GM12878 (cell line): ENCODE data around the gene KLF11.
"Not testable (repeated sequence)": the region's sequence is repeated elsewhere in the genome, so short reads cannot be mapped to it uniquely, and the experiment has no call there.

ENCODE experiments used
- CREB1 ChIP-seq: IDR thresholded peaks from 2 replicates; pipeline ENCODE4 v1.6.1; 2012; ENCODE audit warnings: low read depth, mild to moderate bottlenecking, inconsistent platforms
- CTCF ChIP-seq, 3 experiments: IDR thresholded peaks in 2 of 3; conservative IDR thresholded peaks in 1 of 3; 2 replicates each; pipeline ENCODE4 v1.5.1; 2011; ENCODE audit warnings: low read depth in 3 of 3, low read length in 3 of 3, mild to moderate bottlenecking in 3 of 3, control low read depth in 2 of 3, moderate library complexity in 2 of 3, inconsistent platforms in 1 of 3, mixed read lengths in 1 of 3; ENCODE audit not compliant: control insufficient read depth in 2 of 3, insufficient read depth in 1 of 3; ENCODE audit errors: extremely low read depth in 1 of 3
- NBN ChIP-seq: fragments of 450-650 bp; IDR thresholded peaks from 2 replicates; pipeline ENCODE4 v1.6.1; 2016
- POLR2A ChIP-seq: IDR thresholded peaks from 2 replicates; pipeline ENCODE4 v1.6.1; 2011; ENCODE audit warnings: low read depth, mild to moderate bottlenecking, low read length
- POLR2AphosphoS2 ChIP-seq: IDR thresholded peaks from 2 replicates; pipeline ENCODE4 v1.6.1; 2011; ENCODE audit warnings: low read depth, mild to moderate bottlenecking, low read length, improper control_type of control experiment, moderate library complexity
- RAD21 ChIP-seq: IDR thresholded peaks from 2 replicates; pipeline ENCODE4 v1.6.1; 2011; ENCODE audit warnings: mild to moderate bottlenecking, low read depth, low read length, moderate library complexity; ENCODE audit not compliant: insufficient read depth
- RFX5 ChIP-seq: IDR thresholded peaks from 2 replicates; pipeline ENCODE4 v1.6.1; 2011; ENCODE audit warnings: low read depth, low read length, improper control_type of control experiment

- TF ChIP-seq CTCF (IDR thresholded peaks at IDR 0.05 in 2 of 3, conservative IDR thresholded peaks at IDR 0.05 in 1 of 3; ENCODE audit: control insufficient read depth in 2 of 3, extremely low read depth in 1 of 3, insufficient read depth in 1 of 3, low read depth in 3 of 3, low read length in 3 of 3); POLR2A; RAD21; CREB1; POLR2AphosphoS2; RFX5; NBN: not testable (repeated sequence)
Observed at GRCh38 chr2:10091889-10092244, 48.5 kb downstream of the KLF11 start.
